Muscle layer of colon (tissue), 2 donors: ENCODE data around the gene PAXX.
A peak's percentile ranks its signal among the peaks of the same experiment; 100 is the strongest.

ENCODE experiments used
- H3K27ac ChIP-seq: one replicate; pipeline ENCODE4 v1.7.0; 2013; ENCODE audit warnings: low read depth, mild to moderate bottlenecking, low read length, moderate library complexity
- H3K27me3 ChIP-seq, 2 donors: one replicate each; pipeline ENCODE4 v1.7.0; 2013; ENCODE audit warnings: low read length in 2 of 2, mild to moderate bottlenecking in 2 of 2; ENCODE audit not compliant: insufficient read depth in 2 of 2, control insufficient read depth in 1 of 2
- H3K36me3 ChIP-seq: one replicate; pipeline ENCODE4 v1.7.0; 2013; ENCODE audit warnings: mild to moderate bottlenecking, low read length; ENCODE audit not compliant: insufficient read depth
- H3K4me1 ChIP-seq: one replicate; pipeline ENCODE4 v1.7.0; 2013; ENCODE audit warnings: mild to moderate bottlenecking, low read length; ENCODE audit not compliant: insufficient read depth
- H3K4me3 ChIP-seq, 2 donors: one replicate each; pipeline ENCODE4 v1.7.0; 2013; ENCODE audit warnings: low read length in 2 of 2, low read depth in 1 of 2, mild to moderate bottlenecking in 1 of 2, moderate library complexity in 1 of 2
- H3K9ac ChIP-seq: one replicate; pipeline ENCODE4 v1.7.0; 2013; ENCODE audit warnings: low read length
- H3K9me3 ChIP-seq: one replicate; pipeline ENCODE4 v1.7.0; 2013; ENCODE audit warnings: mild to moderate bottlenecking, low read length
- donor health status: abdominal sarcoma.
- donor health status: Adenocarcinoma of cecum.

The PAXX gene

DNA sequence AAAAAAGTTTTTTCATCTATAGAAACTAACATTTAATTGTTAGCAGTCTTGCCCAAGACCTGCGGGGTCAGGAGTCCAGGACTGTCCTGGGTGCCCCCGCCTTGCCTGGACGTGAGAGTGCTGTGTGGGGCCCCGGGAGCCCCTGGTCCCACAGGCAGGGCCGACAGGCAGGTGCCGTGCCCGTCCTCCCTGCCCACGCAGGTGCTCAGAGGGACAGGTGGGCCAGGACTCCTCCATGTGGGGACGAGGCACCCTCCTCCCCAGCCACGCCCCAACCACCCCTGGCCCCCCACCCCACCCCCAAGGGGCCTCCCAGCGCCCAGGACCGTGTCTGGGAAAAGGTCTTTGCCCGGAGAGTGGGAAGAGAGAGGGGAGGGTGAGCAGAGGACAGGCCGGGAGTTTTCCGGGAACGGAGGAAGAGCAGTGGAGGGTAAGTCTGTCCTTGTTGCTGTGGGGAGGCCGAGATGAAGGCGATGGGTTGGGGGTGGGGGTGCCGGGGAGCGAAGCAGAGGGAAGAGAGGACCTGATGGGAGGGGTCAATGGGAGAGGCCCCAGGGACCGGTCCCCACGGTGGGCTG lies 42.9 kb upstream of the PAXX start:
- peak overlapping the region; percentile 38 to 75 for H3K4me3 ChIP-seq
- H3K9me3 ChIP-seq: no peaks in the 10 kb centered on the region
- no peaks in the 10 kb centered on the region for H3K36me3 ChIP-seq
- H3K4me1 ChIP-seq: peaks cover 3% of the 10 kb centered on the region
- H3K9ac ChIP-seq: no peak overlapping the region
- H3K27ac ChIP-seq: peak overlapping the region; percentile 58
- no peaks in the 10 kb centered on the region for H3K27me3 ChIP-seq

DNA sequence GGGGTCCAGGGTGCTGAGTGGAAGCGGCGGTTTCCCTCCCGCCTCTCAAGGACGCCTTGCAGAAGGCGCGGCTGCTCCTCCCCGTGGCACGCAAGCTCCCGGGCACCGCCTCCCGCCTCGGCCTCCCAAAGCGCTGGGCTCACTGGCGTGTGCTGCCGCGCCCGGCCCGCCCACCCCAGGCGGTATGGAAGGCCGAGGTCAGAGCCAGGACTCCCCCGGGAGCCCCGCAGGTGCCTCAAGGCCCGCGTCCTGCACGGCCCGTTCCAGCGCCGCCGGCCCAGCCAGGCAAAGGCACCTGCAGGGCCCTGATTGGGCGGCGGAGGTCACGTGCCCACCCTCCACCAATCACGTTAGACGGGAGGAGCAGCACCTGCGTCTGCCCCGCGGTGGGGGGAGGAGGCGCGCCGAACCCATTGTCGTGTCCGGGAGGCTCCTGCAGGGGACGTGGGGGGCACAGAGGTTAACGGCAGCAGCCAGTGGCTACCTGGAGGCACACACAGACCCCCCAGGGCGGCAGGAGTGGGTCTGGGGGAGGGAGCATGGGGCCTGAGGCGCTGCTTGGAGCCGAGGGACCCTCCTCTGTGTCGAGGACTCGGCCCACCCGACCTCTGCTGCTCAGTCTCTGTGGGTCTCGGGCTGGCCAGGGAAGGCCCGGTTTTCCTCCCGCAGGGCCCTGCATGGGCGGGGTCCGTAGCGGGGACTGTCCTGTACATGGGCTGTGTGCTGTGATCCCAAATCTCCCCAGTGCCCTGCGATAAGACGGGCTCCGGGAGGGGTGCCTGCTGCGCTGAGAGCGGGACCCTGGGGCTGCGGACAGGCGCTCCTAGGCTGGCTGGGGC lies 42.2 kb upstream of the PAXX start:
- peak overlapping the region; percentile 58 for H3K27ac ChIP-seq
- H3K4me1 ChIP-seq: peaks cover under 1% of the 10 kb centered on the region
- peak overlapping the region; percentile 38 to 75 for H3K4me3 ChIP-seq
- H3K9me3 ChIP-seq: no peaks in the 10 kb centered on the region
- no peaks in the 10 kb centered on the region for H3K27me3 ChIP-seq
- H3K36me3 ChIP-seq: no peaks in the 10 kb centered on the region
- H3K9ac ChIP-seq: peak overlapping the region; percentile 24

DNA sequence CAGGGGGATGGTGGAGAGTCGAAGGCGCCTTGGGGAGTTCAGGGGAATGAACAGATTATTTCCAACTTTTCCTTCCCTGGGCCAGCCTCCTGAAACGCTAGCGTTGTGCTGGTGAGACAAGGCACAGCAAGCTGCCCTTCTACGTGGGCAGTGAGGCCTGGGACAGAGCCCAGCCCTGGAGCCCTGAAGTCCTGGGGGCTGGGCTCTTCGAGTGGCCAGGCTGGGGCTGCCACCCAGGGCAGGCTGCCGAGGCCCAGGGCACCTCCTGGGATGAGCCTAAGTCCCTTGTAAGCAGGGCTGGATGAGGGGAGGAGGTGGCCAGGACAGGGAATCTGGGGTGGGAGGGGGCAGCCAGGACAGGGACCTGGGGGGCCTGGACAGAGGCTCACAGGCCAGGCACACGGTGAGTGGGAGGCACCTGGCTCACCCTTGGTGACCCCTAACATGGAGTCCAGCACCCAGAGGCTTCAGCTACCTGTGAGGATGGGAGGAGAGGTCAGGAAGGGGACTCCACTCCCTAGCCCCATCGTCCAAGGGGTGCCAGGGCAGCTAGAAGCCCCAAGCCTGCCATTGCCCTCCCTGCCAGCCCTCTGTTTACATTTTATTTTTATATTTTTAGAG lies 41.5 kb upstream of the PAXX start:
- H3K27me3 ChIP-seq: no peaks in the 10 kb centered on the region
- H3K36me3 ChIP-seq: no peaks in the 10 kb centered on the region
- no peaks in the 10 kb centered on the region for H3K4me1 ChIP-seq
- H3K4me3 ChIP-seq: peak overlapping the region; percentile 38 to 75
- peak overlapping the region; percentile 24 for H3K9ac ChIP-seq
- H3K9me3 ChIP-seq: no peaks in the 10 kb centered on the region
- peak overlapping the region; percentile 36 for H3K27ac ChIP-seq

DNA sequence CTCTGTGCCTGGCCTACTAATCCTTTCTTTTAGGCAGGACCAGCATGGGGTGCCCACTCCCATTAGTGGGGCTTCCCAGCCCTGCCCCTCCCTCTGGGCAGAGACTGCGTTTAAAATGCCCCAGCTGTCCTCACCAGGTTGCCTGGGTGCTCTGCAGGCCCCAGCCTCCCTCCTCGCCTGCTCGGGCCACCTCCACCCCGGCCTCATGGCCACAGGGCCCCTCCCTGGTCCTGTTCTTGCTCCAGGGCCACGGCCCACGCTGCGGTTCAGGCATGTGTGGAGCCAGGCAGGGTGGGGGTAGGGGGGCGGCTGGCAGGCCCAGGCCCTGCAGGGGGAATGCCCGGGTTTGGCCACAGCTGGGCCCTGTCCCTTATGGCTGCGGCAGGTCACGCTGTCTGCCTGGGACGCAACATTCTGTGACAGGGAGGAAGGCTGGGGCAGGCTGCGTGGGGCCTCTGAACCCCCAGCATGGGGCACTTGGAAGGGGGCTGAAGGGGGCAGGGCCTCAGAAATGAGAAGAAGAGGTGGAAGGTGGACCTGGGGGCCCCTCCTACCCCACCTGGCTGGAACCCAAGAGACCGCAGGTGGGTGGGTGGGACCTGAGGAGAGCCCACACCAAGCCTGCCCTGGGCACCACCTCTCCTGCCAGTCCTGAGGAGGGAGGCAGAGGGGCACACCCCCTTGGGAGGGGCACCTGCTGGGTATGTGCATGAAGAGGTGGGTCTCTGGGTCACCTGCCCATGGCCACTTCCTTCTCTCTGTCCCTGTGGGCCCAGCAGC lies 40.5 kb upstream of the PAXX start, which contains the start of gene LCN12:
Gene LCN12 (plus strand): TSS at position 733 of the 780 bp plus-strand sequence. CDS start 55 bp downstream, outside the sequence.
- H3K4me1 ChIP-seq: no peaks in the 10 kb centered on the region
- H3K9me3 ChIP-seq: no peaks in the 10 kb centered on the region
- no peaks in the 10 kb centered on the region for H3K36me3 ChIP-seq
- H3K27ac ChIP-seq: no peak within 1 kb of the TSS
- no peaks in the 10 kb centered on the region for H3K27me3 ChIP-seq
- no peak within 1 kb of the TSS for H3K9ac ChIP-seq
- no peak within 1 kb of the TSS for H3K4me3 ChIP-seq

DNA sequence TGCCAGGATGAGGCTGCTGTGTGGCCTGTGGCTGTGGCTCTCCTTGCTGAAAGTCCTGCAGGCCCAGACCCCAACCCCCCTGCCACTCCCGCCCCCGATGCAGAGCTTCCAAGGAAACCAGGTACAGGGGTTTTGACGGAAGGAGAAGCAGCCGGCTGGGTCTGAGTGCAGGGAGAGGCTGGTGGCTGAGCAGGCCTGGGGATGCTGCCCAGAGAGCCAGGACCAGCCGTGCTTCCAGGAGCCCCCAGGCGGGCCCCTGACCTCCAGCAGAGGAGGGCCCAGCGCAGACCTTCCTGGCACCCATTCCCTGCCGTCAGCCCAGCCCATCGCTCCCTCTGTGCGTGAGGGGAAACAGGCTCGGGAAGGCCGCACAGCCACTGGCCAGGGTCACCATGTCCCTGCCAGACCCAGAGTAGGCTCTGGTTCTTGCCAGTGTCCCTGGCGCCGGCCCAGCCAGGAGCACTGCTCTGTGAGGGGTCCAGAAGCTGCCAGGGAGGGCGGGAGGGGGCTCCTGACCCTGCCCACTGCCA lies 39.8 kb upstream of the PAXX start:
- Histone ChIP-seq H3K27ac (no peak overlapping the region), H3K9ac (no peak overlapping the region), H3K36me3 (no peaks in the 10 kb centered on the region), H3K4me1 (no peaks in the 10 kb centered on the region), H3K9me3 (no peaks in the 10 kb centered on the region), H3K27me3 (no peaks in the 10 kb centered on the region), H3K4me3 (no peak overlapping the region)

DNA sequence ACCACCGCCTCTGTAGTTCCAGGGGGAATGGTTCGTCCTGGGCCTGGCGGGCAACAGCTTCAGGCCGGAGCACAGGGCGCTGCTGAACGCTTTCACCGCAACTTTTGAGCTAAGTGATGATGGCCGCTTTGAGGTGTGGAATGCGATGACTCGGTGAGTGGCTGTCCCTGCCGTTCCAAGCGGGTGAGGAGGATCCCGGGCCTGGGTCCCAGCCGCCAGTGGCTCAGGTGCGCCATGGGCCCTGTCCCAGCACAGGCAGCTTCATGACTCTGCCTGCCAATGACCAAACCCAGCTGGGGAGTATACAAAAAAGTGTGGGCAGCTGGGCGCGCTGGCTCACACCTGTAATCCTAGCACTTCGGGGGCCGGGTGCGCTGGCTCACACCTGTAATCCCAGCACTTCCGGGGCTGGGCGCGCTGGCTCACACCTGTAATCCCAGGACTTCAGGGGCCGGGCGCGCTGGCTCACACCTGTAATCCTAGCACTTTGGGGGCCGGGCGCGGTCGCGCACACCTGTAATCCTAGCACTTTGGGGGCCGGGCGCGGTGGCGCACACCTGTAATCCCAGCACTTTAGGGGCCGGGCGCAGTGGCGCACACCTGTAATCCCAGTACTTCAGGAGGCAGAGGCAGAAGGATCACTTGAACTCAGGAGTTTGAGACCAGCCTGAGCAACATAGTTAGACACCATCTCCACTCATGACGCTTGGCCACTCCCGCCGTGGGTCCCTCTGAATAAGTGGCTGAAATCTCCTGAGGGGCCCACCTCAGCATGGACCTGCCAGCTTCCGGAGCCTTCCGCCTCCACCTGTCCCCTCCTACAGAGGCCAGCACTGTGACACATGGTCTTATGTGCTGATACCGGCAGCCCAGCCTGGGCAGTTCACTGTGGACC lies 39.1 kb upstream of the PAXX start:
- H3K4me3 ChIP-seq: no peak overlapping the region
- no peak overlapping the region for H3K9ac ChIP-seq
- H3K4me1 ChIP-seq: no peaks in the 10 kb centered on the region

DNA sequence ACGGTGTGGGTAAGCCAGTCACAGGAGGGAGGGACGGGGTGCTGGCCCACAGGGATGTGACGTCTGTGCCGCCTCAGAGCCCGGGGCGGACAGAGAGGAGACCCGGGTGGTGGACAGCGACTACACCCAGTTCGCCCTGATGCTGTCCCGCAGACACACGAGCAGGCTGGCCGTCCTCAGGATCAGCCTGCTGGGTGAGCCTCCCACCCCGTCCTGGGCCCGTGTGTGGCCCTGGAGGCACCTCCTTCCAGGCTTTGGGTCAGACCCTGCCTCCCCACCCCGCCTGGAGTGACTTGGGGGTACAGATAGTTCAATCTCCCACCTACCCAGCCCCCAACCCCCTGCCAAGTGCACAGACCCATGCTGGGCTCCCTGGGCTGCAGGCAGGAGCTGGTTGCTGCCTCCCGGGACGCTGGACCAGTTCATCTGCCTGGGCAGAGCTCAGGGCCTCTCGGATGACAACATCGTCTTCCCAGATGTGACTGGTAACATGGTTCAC lies 38.4 kb upstream of the PAXX start:
- Histone ChIP-seq H3K4me1 (no peaks in the 10 kb centered on the region), H3K9ac (no peak overlapping the region), H3K36me3 (no peaks in the 10 kb centered on the region), H3K27ac (no peak overlapping the region), H3K27me3 (no peaks in the 10 kb centered on the region), H3K4me3 (no peak overlapping the region), H3K9me3 (no peaks in the 10 kb centered on the region)

More for the DNA sequence above, 39.1 kb upstream of the PAXX start:
- H3K36me3 ChIP-seq: no peaks in the 10 kb centered on the region
- H3K27me3 ChIP-seq: no peaks in the 10 kb centered on the region
- no peak overlapping the region for H3K27ac ChIP-seq
- H3K9me3 ChIP-seq: no peaks in the 10 kb centered on the region

DNA sequence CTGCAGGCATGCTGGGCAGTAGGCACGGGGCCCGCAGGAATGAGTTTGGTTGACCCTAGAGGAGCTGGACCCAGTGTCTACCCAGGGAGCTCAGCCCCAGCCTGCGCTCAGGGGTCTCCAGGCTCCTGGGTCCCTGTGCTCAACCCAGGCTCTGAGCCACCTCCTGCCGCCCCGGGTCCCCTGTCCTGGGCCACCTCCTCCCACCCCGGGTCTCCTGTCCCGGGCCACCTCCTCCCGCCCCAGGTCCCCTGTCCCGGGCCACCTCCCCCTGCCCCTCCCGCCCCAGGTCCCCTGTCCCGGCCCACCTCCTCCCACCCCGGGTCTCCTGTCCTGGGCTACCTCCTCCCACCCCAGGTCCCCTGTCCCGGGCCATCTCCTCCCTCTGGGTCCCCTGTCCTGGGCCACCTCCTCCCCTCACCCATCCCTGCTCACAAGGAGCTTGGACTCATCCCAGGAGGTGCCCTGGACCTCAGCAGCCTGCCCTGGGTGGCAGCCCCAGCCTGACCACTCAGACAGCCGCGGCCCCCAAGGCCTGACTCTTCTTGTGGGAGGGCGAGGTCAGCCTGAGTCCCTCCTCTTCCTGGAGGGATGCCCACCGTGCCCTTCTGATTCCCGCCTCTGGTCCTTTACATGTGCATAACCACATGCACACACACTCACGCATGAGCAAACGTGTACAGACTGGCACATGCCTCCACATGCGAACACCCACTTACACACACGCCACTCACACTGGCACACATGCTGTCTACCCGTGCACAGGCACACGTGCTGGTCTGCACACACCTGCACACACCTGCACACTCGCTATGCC lies 37.7 kb upstream of the PAXX start:
- Histone ChIP-seq H3K27ac (no peak overlapping the region), H3K9me3 (no peaks in the 10 kb centered on the region), H3K4me1 (no peaks in the 10 kb centered on the region), H3K27me3 (no peaks in the 10 kb centered on the region), H3K36me3 (no peaks in the 10 kb centered on the region), H3K4me3 (no peak overlapping the region), H3K9ac (no peak overlapping the region)

DNA sequence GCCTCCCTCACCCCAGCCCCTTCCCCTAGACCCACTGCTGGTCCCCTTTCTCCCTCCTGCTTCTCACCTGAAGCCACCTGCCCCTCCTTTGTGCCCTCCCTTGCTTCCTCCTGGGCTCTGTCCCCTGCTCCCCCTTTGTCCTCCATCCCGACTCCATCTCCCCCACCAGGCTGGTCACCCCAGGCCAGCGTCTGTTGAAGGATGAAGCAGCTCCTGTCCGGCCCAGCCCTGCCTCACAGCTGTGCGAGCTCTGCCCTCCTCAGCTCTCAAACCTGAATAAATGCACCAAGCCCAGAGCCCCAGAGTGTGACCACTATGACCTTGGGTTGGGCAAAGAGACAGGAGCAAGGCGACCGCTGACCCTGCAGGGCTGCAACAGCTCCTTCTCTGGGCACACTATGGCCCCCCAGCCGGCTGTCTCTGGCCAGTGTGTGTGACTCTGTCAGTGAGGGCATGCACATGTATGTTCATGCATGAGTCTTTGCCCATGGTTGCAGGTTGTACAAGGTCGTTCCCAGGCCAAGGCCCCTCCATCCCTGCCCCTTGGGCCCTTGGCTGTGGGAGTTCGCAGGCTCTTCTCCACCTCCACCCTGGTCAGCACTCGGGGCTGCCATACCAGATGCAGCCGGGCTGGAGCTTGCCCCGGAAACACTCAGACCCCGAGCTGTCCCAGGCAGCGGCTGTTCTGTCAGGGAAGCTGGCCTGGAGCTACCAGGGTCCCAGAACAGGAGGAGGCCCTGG lies 36.9 kb upstream of the PAXX start:
- H3K27ac ChIP-seq: no peak overlapping the region
- no peaks in the 10 kb centered on the region for H3K4me1 ChIP-seq
- no peaks in the 10 kb centered on the region for H3K9me3 ChIP-seq
- no peaks in the 10 kb centered on the region for H3K36me3 ChIP-seq
- no peak overlapping the region for H3K9ac ChIP-seq
- H3K27me3 ChIP-seq: no peaks in the 10 kb centered on the region
- H3K4me3 ChIP-seq: no peak overlapping the region
